ENCODE measurements around the gene SNRPE.

The SNRPE gene

GRCh38 chr1:203880606-203881005, 19.2 kb downstream of the SNRPE start:
- DNase-seq (ENCODE audit: low spot score) = no peak

DNA sequence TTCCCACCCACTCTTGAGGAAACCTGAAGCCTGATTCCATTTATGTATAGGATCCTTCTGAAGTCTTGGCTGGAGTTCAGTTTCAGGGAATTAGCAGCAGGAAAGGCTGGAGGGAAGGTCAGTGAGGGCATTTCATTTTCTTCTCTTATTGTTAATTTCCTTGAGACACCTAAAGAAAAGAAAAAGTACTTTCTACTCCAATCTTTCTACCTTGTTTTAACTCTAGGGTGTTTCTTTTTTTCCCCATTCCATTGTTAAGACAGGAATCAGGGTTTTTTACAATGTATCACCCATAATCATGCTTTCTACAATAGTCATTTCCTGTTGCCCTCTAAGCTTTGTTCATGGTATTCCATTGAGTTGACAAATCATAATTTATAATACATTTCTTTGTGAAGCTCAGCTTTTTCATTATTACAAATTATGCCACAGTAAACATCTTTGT, 27.4 kb downstream of the SNRPE start:
- DNase-seq (ENCODE audit: low spot score) = no peak

DNA sequence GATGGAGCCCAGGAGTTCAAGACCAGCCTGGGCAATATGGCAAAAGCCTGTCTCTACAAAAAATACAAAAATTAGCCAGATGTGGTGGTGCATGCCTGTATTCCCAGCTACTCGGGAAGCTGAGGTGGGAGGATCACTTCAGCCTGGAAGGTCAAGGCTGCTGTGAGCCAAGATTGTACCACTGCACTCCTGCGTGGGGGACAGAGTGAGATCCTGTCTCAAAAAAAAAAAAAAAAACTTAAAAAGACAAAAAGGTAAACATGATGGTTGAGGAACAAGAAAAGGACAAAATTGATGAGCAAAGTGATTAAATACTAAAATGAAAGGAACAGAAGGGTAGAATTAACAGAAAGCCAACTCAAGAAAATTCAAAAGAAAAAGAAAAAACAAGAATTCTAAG, 30.6 kb downstream of the SNRPE start:
- DNase-seq (ENCODE audit: low spot score) = no peak

- DNase-seq (ENCODE audit: low spot score) = no peak
Observed at GRCh38 chr1:203898458-203899352, 37.3 kb downstream of the SNRPE start.

GRCh38 chr1:203899353-203899716, 37.9 kb downstream of the SNRPE start:
- no peak for DNase-seq (ENCODE audit: low spot score)

DNA sequence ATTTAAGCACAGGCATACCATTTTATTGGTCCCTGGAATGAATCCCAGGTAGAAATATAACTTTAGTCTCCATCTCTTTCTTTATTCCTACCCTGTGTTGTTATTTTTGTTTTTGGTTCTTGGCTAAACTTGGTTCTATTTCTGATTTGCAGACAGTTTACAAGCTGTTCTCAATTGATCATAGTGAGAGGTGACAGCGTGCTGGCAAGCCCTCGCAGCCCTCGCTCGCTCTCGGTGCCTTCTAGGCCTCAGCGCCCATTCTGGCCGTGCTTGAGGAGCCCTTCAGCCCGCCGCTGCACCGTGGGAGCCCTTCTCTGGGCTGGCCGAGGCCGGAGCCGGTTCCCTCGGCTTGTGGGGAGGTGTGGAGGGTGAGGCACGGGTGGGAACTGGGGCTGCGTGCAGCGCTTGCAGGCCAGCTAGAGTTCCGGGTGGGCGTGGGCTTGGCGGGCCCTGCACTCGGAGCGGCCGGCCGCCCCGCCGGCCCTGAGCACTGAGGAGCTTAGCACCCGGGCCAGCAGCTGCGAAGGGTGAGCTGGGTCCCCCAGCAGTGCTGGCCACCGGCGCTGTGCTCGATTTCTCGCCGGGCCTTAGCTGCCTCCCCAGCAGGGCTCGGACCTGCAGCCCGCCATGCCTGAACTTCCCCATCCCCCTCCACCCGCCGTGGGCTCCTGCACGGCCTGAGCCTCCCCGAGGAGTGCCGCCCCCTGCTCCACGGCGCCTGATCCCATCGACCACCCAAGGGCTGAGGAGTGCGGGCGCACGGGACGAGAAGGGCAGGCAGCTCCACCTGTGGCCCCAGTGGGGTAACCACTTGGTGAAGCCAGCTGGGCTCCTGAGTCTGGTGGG, 38.7 kb downstream of the SNRPE start:
- DNase-seq (ENCODE audit: low spot score) = no peak

GRCh38 chr1:203901581-203901980, 40.2 kb downstream of the SNRPE start:
- DNase-seq (ENCODE audit: low spot score) = no peak

- DNase-seq (ENCODE audit: low spot score) = no peak
Observed at GRCh38 chr1:203905275-203905674, 43.9 kb downstream of the SNRPE start.

GRCh38 chr1:203906932-203907331, 45.5 kb downstream of the SNRPE start:
- DNase-seq (ENCODE audit: low spot score) = no peak

GRCh38 chr1:203907901-203908300, 46.5 kb downstream of the SNRPE start:
- no peak for DNase-seq (ENCODE audit: low spot score)

- no peak for DNase-seq (ENCODE audit: low spot score)
Observed at GRCh38 chr1:203911806-203912205, 50.4 kb downstream of the SNRPE start.

- no peak for DNase-seq (ENCODE audit: low spot score)
Observed at GRCh38 chr1:203913073-203913521, 51.7 kb downstream of the SNRPE start.

DNA sequence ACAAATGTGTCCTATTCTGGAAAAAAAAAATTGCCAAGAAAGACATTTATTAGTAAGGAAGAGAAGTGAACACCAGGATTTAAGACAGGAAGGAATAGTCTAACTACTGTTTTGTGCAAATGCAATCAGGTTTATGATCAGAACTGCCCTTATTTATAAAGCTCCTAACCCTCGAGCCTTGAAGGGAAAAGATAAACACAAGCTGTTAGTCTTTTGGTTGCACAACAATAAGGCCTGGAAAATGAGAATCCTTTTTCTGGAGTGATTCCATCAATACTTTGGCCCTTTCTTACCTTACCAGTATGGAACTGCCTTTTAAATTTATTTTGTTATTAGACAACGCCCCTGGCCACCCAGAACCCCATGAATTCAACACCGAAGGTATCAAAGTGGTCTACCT, 52.9 kb downstream of the SNRPE start:
- no peak for DNase-seq (ENCODE audit: low spot score)

- no peak for DNase-seq (ENCODE audit: low spot score)
Observed at GRCh38 chr1:203915811-203916210, 54.4 kb downstream of the SNRPE start.

DNA sequence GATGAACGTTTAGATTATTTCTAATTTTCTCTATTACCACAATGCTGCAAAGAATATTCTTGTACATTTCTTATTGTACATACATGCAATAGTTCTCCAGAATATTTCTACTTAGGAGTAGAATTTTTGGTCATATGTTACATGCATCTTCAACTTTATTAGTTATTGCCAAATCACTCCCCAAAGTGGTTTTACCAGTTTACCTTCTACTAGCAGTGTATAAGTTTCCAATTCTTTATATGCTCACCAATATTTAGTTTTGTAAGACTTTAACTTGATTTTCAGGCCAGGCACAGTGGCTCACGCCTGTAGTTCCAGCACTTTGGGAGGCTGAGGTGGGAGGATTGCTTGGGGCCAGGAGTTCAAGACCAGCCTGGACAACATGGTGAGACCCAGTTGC, 55.4 kb downstream of the SNRPE start:
- no peak for DNase-seq (ENCODE audit: low spot score)
